Right atrium auricular region (tissue), 2 donors: ENCODE data around the gene CNTNAP2. TPM values are rescaled to one million over a fixed set of nuclear protein-coding genes. Genes with fewer than 3 reads are reported as not detected.

ENCODE experiments used
- DNase-seq: peaks from one replicate; pipeline ENCODE4 v3.0.0-alpha.2; 2019; ENCODE audit warnings: low spot score
- H3K27ac ChIP-seq, 2 donors: fragments of 200-600 bp; sonication (generic); 1 replicate in 1 of 2; 2 replicates in 1 of 2; pipeline ENCODE4 v1.5.1; 2016 to 2019
- H3K27me3 ChIP-seq, 2 donors: fragments of 200-600 bp; sonication (generic); one replicate each; pipeline versions ENCODE4 v1.5.1 to v1.6.0; 2017 to 2019
- H3K36me3 ChIP-seq: fragments of 200-600 bp; sonication (generic); one replicate; pipeline ENCODE4 v1.5.1; 2016
- H3K4me1 ChIP-seq, 2 donors: fragments of 200-600 bp; sonication (generic); one replicate each; pipeline versions ENCODE4 v1.5.1 to v1.6.0; 2017 to 2019
- H3K4me3 ChIP-seq, 2 donors: fragments of 200-600 bp; sonication (generic); 1 replicate in 1 of 2; 2 replicates in 1 of 2; pipeline ENCODE4 v1.5.1; 2017 to 2019; ENCODE audit warnings: mild to moderate bottlenecking in 1 of 2, moderate library complexity in 1 of 2
- H3K9me3 ChIP-seq, 2 donors: fragments of 200-600 bp; sonication (generic); one replicate each; pipeline ENCODE4 v1.5.1; 2019
- CTCF ChIP-seq, 2 donors: fragments of 200-600 bp; sonication (generic); IDR thresholded peaks; one replicate each; pipeline ENCODE4 v1.5.1; 2019; ENCODE audit warnings: antibody characterized with exemption in 2 of 2
- total RNA-seq, 2 donors: library from RNA; depleted of rRNA; stranded (reverse); fragments of >200 nt; gene quantifications; one replicate each; pipeline ENCODE4 v1.1.0, GENCODE V29; 2016

Gene CNTNAP2
- total RNA-seq, 2 donors from 2014 or later = 1.1 to 1.7 TPM

- no peak for DNase-seq
- TF ChIP-seq CTCF (IDR thresholded peaks at IDR 0.05) = no peak
- H3K4me3 ChIP-seq = no peak overlapping the region
- H3K36me3 ChIP-seq = no peaks in the 10 kb centered on the region
- no peaks in the 10 kb centered on the region for H3K4me1 ChIP-seq
- H3K27ac ChIP-seq = no peak overlapping the region
- no peaks in the 10 kb centered on the region for H3K9me3 ChIP-seq
- H3K27me3 ChIP-seq = no peaks in the 10 kb centered on the region
These were observed 1865.7 kb downstream of the CNTNAP2 start for GRCh38 chr7:147982307-147982706.

- no peaks in the 10 kb centered on the region for H3K4me1 ChIP-seq
- no peak for DNase-seq
- no peaks in the 10 kb centered on the region for H3K9me3 ChIP-seq
- H3K27me3 ChIP-seq = no peaks in the 10 kb centered on the region
- no peaks in the 10 kb centered on the region for H3K36me3 ChIP-seq
- no peak for TF ChIP-seq CTCF (IDR thresholded peaks at IDR 0.05)
- no peak overlapping the region for H3K27ac ChIP-seq
- H3K4me3 ChIP-seq = no peak overlapping the region
These were observed 1867.7 kb downstream of the CNTNAP2 start for GRCh38 chr7:147984265-147984664.

GRCh38 chr7:147990079-147990478, 1873.5 kb downstream of the CNTNAP2 start:
- DNase-seq = no peak
- TF ChIP-seq CTCF (IDR thresholded peaks at IDR 0.05) = no peak
- Histone ChIP-seq H3K27me3 (no peaks in the 10 kb centered on the region), H3K36me3 (no peaks in the 10 kb centered on the region), H3K27ac (no peak overlapping the region), H3K9me3 (peaks cover 0 to 8% of the 10 kb centered on the region in 2 donors), H3K4me1 (no peaks in the 10 kb centered on the region), H3K4me3 (no peak overlapping the region)

GRCh38 chr7:147990942-147991341, 1874.3 kb downstream of the CNTNAP2 start:
- no peaks in the 10 kb centered on the region for H3K36me3 ChIP-seq
- H3K4me1 ChIP-seq = no peaks in the 10 kb centered on the region
- H3K9me3 ChIP-seq = peaks cover 0 to 8% of the 10 kb centered on the region in 2 donors
- no peak overlapping the region for H3K27ac ChIP-seq
- no peak overlapping the region for H3K4me3 ChIP-seq
- no peak for TF ChIP-seq CTCF (IDR thresholded peaks at IDR 0.05)
- DNase-seq = no peak
- no peaks in the 10 kb centered on the region for H3K27me3 ChIP-seq

- Histone ChIP-seq H3K4me1 (no peaks in the 10 kb centered on the region), H3K9me3 (peaks cover 0 to 8% of the 10 kb centered on the region in 2 donors), H3K27me3 (no peaks in the 10 kb centered on the region), H3K4me3 (no peak overlapping the region), H3K36me3 (no peaks in the 10 kb centered on the region), H3K27ac (no peak overlapping the region)
- DNase-seq = no peak
- TF ChIP-seq CTCF (IDR thresholded peaks at IDR 0.05) = no peak
These were observed 1876.1 kb downstream of the CNTNAP2 start for GRCh38 chr7:147992698-147993097.

- DNase-seq = no peak
- H3K27ac ChIP-seq = no peak overlapping the region
- no peak overlapping the region for H3K4me3 ChIP-seq
- no peak for TF ChIP-seq CTCF (IDR thresholded peaks at IDR 0.05)
- H3K36me3 ChIP-seq = no peaks in the 10 kb centered on the region
- no peaks in the 10 kb centered on the region for H3K4me1 ChIP-seq
- H3K27me3 ChIP-seq = no peaks in the 10 kb centered on the region
- no peaks in the 10 kb centered on the region for H3K9me3 ChIP-seq
These were observed 1881.0 kb downstream of the CNTNAP2 start for GRCh38 chr7:147997636-147998035.
